Endothelial cell of umbilical vein (primary cell): ENCODE data around the gene GNE. TPM values are rescaled to one million over a fixed set of nuclear protein-coding genes. Genes with fewer than 3 reads are reported as not detected.

Experiments
- BruUV-seq: library from RNA; stranded (reverse); fragments of 400-500 nt; replicated peaks from 2 replicates; lab custom pipeline; 2021; lab: Mats Ljungman, UMichigan
- CTCF ChIA-PET: fragments of 300-600, 350-600 bp; sonication (Branson Sonifier 250); formaldehyde crosslinking; loops from one replicate; lab custom pipeline; 2021; ENCODE audit warnings: antibody characterized with exemption, inconsistent platforms; lab: Charles Lee
- POLR2A ChIA-PET: fragments of 300-600, 350-600 bp; sonication (Branson Sonifier 250); formaldehyde crosslinking; loops from one replicate; lab custom pipeline; 2021; ENCODE audit warnings: antibody characterized with exemption, inconsistent platforms; lab: Charles Lee
- DNase-seq: peaks from one replicate; pipeline ENCODE4 v3.0.0-alpha.2; 2011; ENCODE audit warnings: low read depth, low spot score
- FAIRE-seq: peaks from 2 replicates; lab custom pipeline; 2011; peaks lifted over from hg19 to GRCh38; lab: Jason Lieb, UNC
- H2AFZ ChIP-seq: 2 replicates; pipeline ENCODE4 v1.6.0; 2012; ENCODE audit warnings: low read depth, low read length, control low read depth, inconsistent platforms
- H3K27ac ChIP-seq: 2 replicates; pipeline ENCODE4 v1.5.1; 2011; ENCODE audit warnings: low read depth, mild to moderate bottlenecking, control low read depth, low read length, moderate library complexity; ENCODE audit not compliant: insufficient read depth
- H3K27me3 ChIP-seq, 2 experiments: 2 replicates each; pipeline versions ENCODE4 v1.6.0 to v1.6.1; 2011; ENCODE audit warnings: low read length in 2 of 2, mixed read lengths in 1 of 2; ENCODE audit not compliant: control insufficient read depth in 2 of 2, insufficient read depth in 2 of 2
- H3K36me3 ChIP-seq, 2 experiments: 2 replicates in 1 of 2; 3 replicates in 1 of 2; pipeline ENCODE4 v1.5.1; 2011; ENCODE audit warnings: low read length in 2 of 2, mild to moderate bottlenecking in 1 of 2, moderate library complexity in 1 of 2; ENCODE audit not compliant: control insufficient read depth in 2 of 2, insufficient read depth in 2 of 2; ENCODE audit errors: extremely low read depth in 1 of 2
- H3K4me1 ChIP-seq: 3 replicates; pipeline ENCODE4 v1.5.1; 2011; ENCODE audit warnings: mild to moderate bottlenecking, low read length; ENCODE audit not compliant: control insufficient read depth, insufficient read depth; ENCODE audit errors: extremely low read depth
- H3K4me2 ChIP-seq: 2 replicates; pipeline ENCODE4 v1.6.1; 2011; ENCODE audit warnings: low read length, control low read depth, mixed read lengths; ENCODE audit not compliant: insufficient read depth
- H3K4me3 ChIP-seq, 3 experiments: fragments of 200-600 bp in 1 of 3; sonication (generic), shearing (Covaris generic) in 1 of 3; replicated peaks in 1 of 3; 2 replicates each; pipeline ENCODE4 v1.5.1; 2011 to 2016; ENCODE audit warnings: control low read depth in 3 of 3, low read length in 3 of 3, mild to moderate bottlenecking in 2 of 3, inconsistent platforms in 1 of 3, low read depth in 1 of 3, moderate library complexity in 1 of 3; ENCODE audit not compliant: insufficient read depth in 1 of 3
- H3K79me2 ChIP-seq: 2 replicates; pipeline ENCODE4 v1.6.0; 2012; ENCODE audit warnings: low read length, inconsistent platforms; ENCODE audit not compliant: control insufficient read depth, insufficient read depth
- H3K9ac ChIP-seq: replicated peaks from 2 replicates; pipeline ENCODE3; 2011; ENCODE audit warnings: low read length, control low read depth; ENCODE audit not compliant: insufficient read depth; ENCODE audit errors: extremely low read depth
- H3K9me1 ChIP-seq: replicated peaks from 3 replicates; pipeline ENCODE4 v1.6.0; 2011; ENCODE audit warnings: mild to moderate bottlenecking, low read length; ENCODE audit not compliant: control insufficient read depth, insufficient read depth; ENCODE audit errors: extremely low read depth
- H3K9me3 ChIP-seq: replicated peaks from 2 replicates; pipeline ENCODE4 v1.5.1; 2012; ENCODE audit warnings: low read length, inconsistent platforms; ENCODE audit not compliant: control insufficient read depth, insufficient read depth
- H4K20me1 ChIP-seq: replicated peaks from 2 replicates; pipeline ENCODE3; 2011; ENCODE audit warnings: mild to moderate bottlenecking, low read length; ENCODE audit not compliant: control insufficient read depth, insufficient read depth; ENCODE audit errors: extremely low read depth
- FOS ChIP-seq: IDR thresholded peaks from 2 replicates; pipeline ENCODE4 v1.6.1; 2011; ENCODE audit warnings: mild to moderate bottlenecking, low read length, moderate library complexity, borderline replicate concordance; ENCODE audit not compliant: insufficient read depth
- GATA2 ChIP-seq: IDR thresholded peaks from 2 replicates; pipeline ENCODE4 v1.7.0; 2011; ENCODE audit warnings: low read depth, mild to moderate bottlenecking, moderate library complexity, mixed read lengths, low read length; ENCODE audit not compliant: insufficient read length, insufficient read depth
- JUN ChIP-seq: IDR thresholded peaks from 2 replicates; pipeline ENCODE4 v1.6.1; 2011; ENCODE audit warnings: borderline replicate concordance, low read depth; ENCODE audit not compliant: insufficient read length, insufficient read depth
- dilution Hi-C: fragments of 300-500 bp; cut with MboI; formaldehyde crosslinking; loops from one replicate; pipeline ENCODE4 v1.15.0; 2019; ENCODE audit warnings: low sequenced_read_pairs; ENCODE audit not compliant: extremely low pct_ligation_motif_present
- intact Hi-C: fragments of 100-400 bp; cut with micrococcal nuclease; formaldehyde crosslinking; loops from one replicate; pipeline ENCODE4 v1.10.0; 2022
- polyA plus RNA-seq, 4 experiments: library from polyadenylated mRNA; depleted of rRNA in 3 of 4; stranded (reverse) in 3 of 4; unstranded in 1 of 4; fragments of >200 nt; gene quantifications; 2 replicates each; pipeline versions ENCODE4 v1.2.1 to v1.2.3, GENCODE V29; 2011 to 2012; ENCODE audit warnings: missing spikeins in 1 of 4
- total RNA-seq: library from RNA; stranded (reverse); gene quantifications from 2 replicates; pipeline ENCODE4 v1.2.3, GENCODE V29; 2021
- TF ChIP-seq, protein P1 (sequence below): IDR thresholded peaks from 2 replicates; pipeline ENCODE4 v1.6.1; 2011; ENCODE audit not compliant: insufficient read depth, insufficient read length

Gene GNE
- total and polyA plus RNA-seq, 2 donors (not counting 3 experiments of a cell fraction or from before 2014, with no cell fraction given): 8.5 to 11.4 TPM

DNA sequence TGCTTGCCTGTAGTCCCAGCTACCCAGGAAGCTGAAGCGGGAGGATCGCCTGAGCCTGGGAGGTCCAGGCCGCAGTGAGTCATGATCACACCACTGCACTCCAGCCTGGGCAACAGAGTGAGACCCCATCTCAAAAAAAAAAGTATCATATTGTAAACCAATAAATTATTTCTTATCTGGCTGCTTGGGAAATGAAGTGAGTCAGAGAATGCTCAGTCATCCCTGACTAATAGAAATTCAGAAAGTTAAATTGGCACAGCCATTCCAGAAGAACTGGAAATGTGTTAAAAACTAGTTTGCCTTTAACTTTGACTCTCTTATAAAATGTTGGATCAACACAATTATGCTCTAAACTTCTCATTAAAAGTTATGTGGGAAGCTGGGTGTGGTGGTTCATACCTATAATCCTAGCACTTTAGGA is 9.8 kb upstream of the GNE start:
- intact Hi-C loops: no loop called here
- no peaks in the 10 kb centered on the region for H4K20me1 ChIP-seq
- H3K79me2 ChIP-seq: no peaks in the 10 kb centered on the region
- no peaks in the 10 kb centered on the region for H3K9me1 ChIP-seq
- H3K4me2 ChIP-seq: no peak overlapping the region
- no peak overlapping the region for H2AFZ ChIP-seq
- no TSS peak for BruUV-seq
- no peak overlapping the region for H3K9ac ChIP-seq
- no peaks in the 10 kb centered on the region for H3K9me3 ChIP-seq
- dilution Hi-C loops: no loop called here
- no peak overlapping the region for H3K27ac ChIP-seq
- POLR2A ChIA-PET: no interaction called here
- CTCF ChIA-PET: interaction anchor here (1.0 to 2.2 kb wide), 3 partner anchors 12 to 61 kb away, joined by 3 to 8 read pairs (median 3); no protein-coding TSS in a partner anchor
- no peaks in the 10 kb centered on the region for H3K36me3 ChIP-seq
- H3K4me3 ChIP-seq: no peak overlapping the region
- no peaks in the 10 kb centered on the region for H3K27me3 ChIP-seq
- FAIRE-seq: no peak
- H3K4me1 ChIP-seq: peaks cover 2% of the 10 kb centered on the region
- TF ChIP-seq, protein P1, sequence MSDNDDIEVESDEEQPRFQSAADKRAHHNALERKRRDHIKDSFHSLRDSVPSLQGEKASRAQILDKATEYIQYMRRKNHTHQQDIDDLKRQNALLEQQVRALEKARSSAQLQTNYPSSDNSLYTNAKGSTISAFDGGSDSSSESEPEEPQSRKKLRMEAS: no peak
- peak; percentile 84 for TF ChIP-seq FOS
- peak; percentile 45 for TF ChIP-seq GATA2
- peak; percentile 40 for DNase-seq

DNA sequence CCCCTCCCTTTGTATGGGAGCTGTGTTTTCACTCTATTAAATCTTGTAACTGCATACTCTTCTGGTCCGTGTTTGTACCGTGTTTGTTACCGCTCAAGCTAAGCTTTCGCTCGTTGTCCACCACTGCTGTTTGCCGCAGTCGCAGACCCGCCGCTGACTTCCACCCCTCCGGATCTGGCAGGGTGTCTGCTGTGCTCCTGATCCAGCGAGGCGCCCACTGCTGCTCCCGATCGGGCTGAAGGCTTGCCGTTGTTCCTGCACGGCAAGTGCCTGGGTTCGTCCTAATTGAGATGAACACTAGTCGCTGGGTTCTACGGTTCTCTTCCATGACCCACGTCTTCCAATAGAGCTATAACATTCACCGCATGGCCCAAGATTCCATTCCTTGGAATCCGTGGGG is 6.6 kb upstream of the GNE start:
- intact Hi-C loops (no loop called here), dilution Hi-C loops (no loop called here)

More for the DNA sequence above, 6.6 kb upstream of the GNE start:
- DNase-seq (no peak), FAIRE-seq (no peak)
- no peaks in the 10 kb centered on the region for H3K27me3 ChIP-seq
- no peak overlapping the region for H3K4me3 ChIP-seq
- TF ChIP-seq JUN: no peak
- H3K4me2 ChIP-seq: no peak overlapping the region
- no peaks in the 10 kb centered on the region for H3K79me2 ChIP-seq
- H3K27ac ChIP-seq: no peak overlapping the region
- ChIA-PET CTCF (interaction anchor here (0.7 to 1.9 kb wide), 3 partner anchors 12 to 21 kb away, joined by 3 to 4 read pairs (median 3); no protein-coding TSS in a partner anchor), POLR2A (no interaction called here)
- H3K9ac ChIP-seq: no peak overlapping the region
- no peaks in the 10 kb centered on the region for H3K9me3 ChIP-seq
- no peaks in the 10 kb centered on the region for H3K36me3 ChIP-seq
- H2AFZ ChIP-seq: no peak overlapping the region
- H3K9me1 ChIP-seq: no peaks in the 10 kb centered on the region
- no peaks in the 10 kb centered on the region for H4K20me1 ChIP-seq
- H3K4me1 ChIP-seq: peaks cover 2% of the 10 kb centered on the region
- BruUV-seq: no TSS peak
